ENCODE results near the gene IMPDH1. TPM values are rescaled to one million over a fixed set of nuclear protein-coding genes. Genes with fewer than 3 reads are reported as not detected.

Gene IMPDH1
- total and polyA plus RNA-seq, 9 of the 15 experiments (the other 6 are each of a cell fraction or from before 2014, with no cell fraction given), result 0.80 to 118 (median 64.3) TPM

DNA sequence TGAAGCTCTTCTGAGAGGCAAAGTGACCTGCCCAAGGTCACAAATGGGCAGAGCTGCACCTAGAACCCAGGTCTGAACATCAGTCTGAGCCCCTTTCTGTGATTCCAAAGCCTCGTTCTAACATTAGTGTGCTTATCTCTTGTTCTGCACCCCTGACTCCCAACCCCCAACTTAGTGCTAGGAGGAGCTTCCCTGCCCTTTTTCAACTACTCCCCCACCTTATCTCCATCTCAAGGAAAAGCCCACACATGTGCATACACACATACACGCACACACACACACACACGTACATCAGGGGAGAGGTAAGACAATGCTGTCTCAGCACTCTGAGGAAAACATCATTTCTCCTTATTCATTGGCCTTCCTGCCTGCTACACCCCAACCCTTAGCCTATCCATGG lies 56.6 kb downstream of the IMPDH1 start (continued):
- TF ChIP-seq, protein P1, sequence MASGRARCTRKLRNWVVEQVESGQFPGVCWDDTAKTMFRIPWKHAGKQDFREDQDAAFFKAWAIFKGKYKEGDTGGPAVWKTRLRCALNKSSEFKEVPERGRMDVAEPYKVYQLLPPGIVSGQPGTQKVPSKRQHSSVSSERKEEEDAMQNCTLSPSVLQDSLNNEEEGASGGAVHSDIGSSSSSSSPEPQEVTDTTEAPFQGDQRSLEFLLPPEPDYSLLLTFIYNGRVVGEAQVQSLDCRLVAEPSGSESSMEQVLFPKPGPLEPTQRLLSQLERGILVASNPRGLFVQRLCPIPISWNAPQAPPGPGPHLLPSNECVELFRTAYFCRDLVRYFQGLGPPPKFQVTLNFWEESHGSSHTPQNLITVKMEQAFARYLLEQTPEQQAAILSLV (tag; IDR thresholded peaks at IDR 0.05), result no peak
- TF ChIP-seq, protein P2, sequence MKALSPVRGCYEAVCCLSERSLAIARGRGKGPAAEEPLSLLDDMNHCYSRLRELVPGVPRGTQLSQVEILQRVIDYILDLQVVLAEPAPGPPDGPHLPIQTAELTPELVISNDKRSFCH (CRISPR knock-in tag; IDR thresholded peaks at IDR 0.05), result no peak
- TF ChIP-seq, protein P2 (tag; IDR thresholded peaks at IDR 0.05), result peak; percentile 86
- no peak for TF ChIP-seq FOXK1 (CRISPR knock-in tag; IDR thresholded peaks at IDR 0.05; ENCODE audit: borderline replicate concordance)
- TF ChIP-seq MAFK (IDR thresholded peaks at IDR 0.05; ENCODE audit: low read length), result peak; percentile 57
- TF ChIP-seq ILF3 (IDR thresholded peaks at IDR 0.05; ENCODE audit: borderline replicate concordance), result no peak
- TF ChIP-seq CTBP1 (IDR thresholded peaks at IDR 0.05; ENCODE audit: borderline replicate concordance), result peak; percentile 70; the same call in 1 of the 2 replicates
- TF ChIP-seq DNMT1 (IDR thresholded peaks at IDR 0.05), result no peak
- TF ChIP-seq, protein P3, sequence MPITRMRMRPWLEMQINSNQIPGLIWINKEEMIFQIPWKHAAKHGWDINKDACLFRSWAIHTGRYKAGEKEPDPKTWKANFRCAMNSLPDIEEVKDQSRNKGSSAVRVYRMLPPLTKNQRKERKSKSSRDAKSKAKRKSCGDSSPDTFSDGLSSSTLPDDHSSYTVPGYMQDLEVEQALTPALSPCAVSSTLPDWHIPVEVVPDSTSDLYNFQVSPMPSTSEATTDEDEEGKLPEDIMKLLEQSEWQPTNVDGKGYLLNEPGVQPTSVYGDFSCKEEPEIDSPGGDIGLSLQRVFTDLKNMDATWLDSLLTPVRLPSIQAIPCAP (CRISPR knock-in tag; IDR thresholded peaks at IDR 0.05; ENCODE audit: borderline replicate concordance), result no peak
- peak; percentile 65 for TF ChIP-seq EHMT2 (IDR thresholded peaks at IDR 0.05)
- TF ChIP-seq, protein P4, sequence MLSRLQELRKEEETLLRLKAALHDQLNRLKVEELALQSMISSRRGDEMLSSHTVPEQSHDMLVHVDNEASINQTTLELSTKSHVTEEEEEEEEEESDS (CRISPR knock-in tag; IDR thresholded peaks at IDR 0.05), result no peak
- TF ChIP-seq, protein P5, sequence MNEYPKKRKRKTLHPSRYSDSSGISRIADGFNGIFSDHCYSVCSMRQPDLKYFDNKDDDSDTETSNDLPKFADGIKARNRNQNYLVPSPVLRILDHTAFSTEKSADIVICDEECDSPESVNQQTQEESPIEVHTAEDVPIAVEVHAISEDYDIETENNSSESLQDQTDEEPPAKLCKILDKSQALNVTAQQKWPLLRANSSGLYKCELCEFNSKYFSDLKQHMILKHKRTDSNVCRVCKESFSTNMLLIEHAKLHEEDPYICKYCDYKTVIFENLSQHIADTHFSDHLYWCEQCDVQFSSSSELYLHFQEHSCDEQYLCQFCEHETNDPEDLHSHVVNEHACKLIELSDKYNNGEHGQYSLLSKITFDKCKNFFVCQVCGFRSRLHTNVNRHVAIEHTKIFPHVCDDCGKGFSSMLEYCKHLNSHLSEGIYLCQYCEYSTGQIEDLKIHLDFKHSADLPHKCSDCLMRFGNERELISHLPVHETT (CRISPR knock-in tag; conservative IDR thresholded peaks at IDR 0.05 in 1 of 2, IDR thresholded peaks at IDR 0.05 in 1 of 2), result no peak
- no peak for TF ChIP-seq ASH1L (IDR thresholded peaks at IDR 0.05; ENCODE audit: borderline replicate concordance, low read depth, partially characterized antibody)
- TF ChIP-seq, protein P6, sequence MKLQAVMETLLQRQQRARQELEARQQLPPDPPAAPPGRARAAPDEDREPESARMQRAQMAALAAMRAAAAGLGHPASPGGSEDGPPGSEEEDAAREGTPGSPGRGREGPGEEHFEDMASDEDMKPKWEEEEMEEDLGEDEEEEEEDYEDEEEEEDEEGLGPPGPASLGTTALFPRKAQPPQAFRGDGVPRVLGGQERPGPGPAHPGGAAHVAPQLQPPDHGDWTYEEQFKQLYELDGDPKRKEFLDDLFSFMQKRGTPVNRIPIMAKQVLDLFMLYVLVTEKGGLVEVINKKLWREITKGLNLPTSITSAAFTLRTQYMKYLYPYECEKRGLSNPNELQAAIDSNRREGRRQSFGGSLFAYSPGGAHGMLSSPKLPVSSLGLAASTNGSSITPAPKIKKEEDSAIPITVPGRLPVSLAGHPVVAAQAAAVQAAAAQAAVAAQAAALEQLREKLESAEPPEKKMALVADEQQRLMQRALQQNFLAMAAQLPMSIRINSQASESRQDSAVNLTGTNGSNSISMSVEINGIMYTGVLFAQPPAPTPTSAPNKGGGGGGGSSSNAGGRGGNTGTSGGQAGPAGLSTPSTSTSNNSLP (IDR thresholded peaks at IDR 0.05; ENCODE audit: borderline replicate concordance, low read depth, low read length), result no peak
- TF ChIP-seq MAFG (tag; conservative IDR thresholded peaks at IDR 0.05), result peak; percentile 91
- TF ChIP-seq SETDB1 (IDR thresholded peaks at IDR 0.05; ENCODE audit: low read length), result no peak
- TF ChIP-seq KDM1A (IDR thresholded peaks at IDR 0.05), result peak; percentile 78 to 85
- TF ChIP-seq MAFF (IDR thresholded peaks at IDR 0.05; ENCODE audit: low read length), result peak; percentile 63; the same call in 1 of the 2 replicates
- peak; percentile 72; the same call in 1 of the 2 replicates for TF ChIP-seq LARP7 (IDR thresholded peaks at IDR 0.05)
- TF ChIP-seq EGR1 (conservative IDR thresholded peaks at IDR 0.05), result peak; percentile 50; the same call in 1 of the 2 replicates
- no peak for TF ChIP-seq RFX1 (IDR thresholded peaks at IDR 0.05)
- no peak for TF ChIP-seq ZNF217 (CRISPR knock-in tag; IDR thresholded peaks at IDR 0.05)
- TF ChIP-seq TEAD4 (IDR thresholded peaks at IDR 0.05; ENCODE audit: low read length), result 0 out of 2 replicates have a peak, but pooled peaks have one; percentile 33
- no peak for TF ChIP-seq TEAD4 (CRISPR knock-in tag; IDR thresholded peaks at IDR 0.05; ENCODE audit: borderline replicate concordance)
- TF ChIP-seq PHB2 (IDR thresholded peaks at IDR 0.05; ENCODE audit: low read depth), result 0 out of 2 replicates have a peak, but pooled peaks have one; percentile 19
